HCT116 (cell line): ENCODE measurements around the gene EIF3A. TPM values are rescaled to one million over a fixed set of nuclear protein-coding genes. Genes with fewer than 3 reads are reported as not detected.
A peak's percentile ranks its signal among the peaks of the same experiment; 100 is the strongest.

Experiments
- ATAC-seq: fragments of 200-7000 bp; cut with Tn5 transposase; 2 replicates; pipeline ENCODE4 v1.9.1; 2020; ENCODE audit warnings: mild to moderate bottlenecking, moderate library complexity
- BruUV-seq: library from RNA; stranded (reverse); fragments of 400-500 nt; replicated peaks from 2 replicates; lab custom pipeline; 2021; lab: Mats Ljungman, UMichigan
- CTCF ChIA-PET: fragments of 300-600 bp; sonication (Branson Sonifier 250); formaldehyde crosslinking; loops from one replicate; lab custom pipeline; 2021; ENCODE audit warnings: antibody characterized with exemption; lab: Charles Lee
- POLR2A ChIA-PET: fragments of 300-600, 350-600 bp; sonication (Branson Sonifier 250); formaldehyde crosslinking; loops from one replicate; lab custom pipeline; 2021; ENCODE audit warnings: antibody characterized with exemption; lab: Charles Lee
- RAD21 ChIA-PET, 2 experiments: fragments of 300-600 bp; sonication (Branson Sonifier 250); formaldehyde crosslinking; loops; one replicate each; lab custom pipeline; 2023; ENCODE audit warnings: low total read pairs in 2 of 2; ENCODE audit not compliant: uncharacterized antibody in 2 of 2, unreplicated experiment in 2 of 2, low non-redundant PET in 1 of 2; lab: Charles Lee
- DNase-seq: peaks from one replicate; pipeline ENCODE4 v3.0.0-alpha.2; 2010; ENCODE audit warnings: low read depth, low spot score
- H2AFZ ChIP-seq: fragments of 200-600 bp; shearing (Covaris generic), sonication (generic); 2 replicates; pipeline ENCODE4 v1.6.1; 2017; ENCODE audit warnings: low read depth, mixed run types, mixed read lengths, antibody characterized with exemption, low read length; ENCODE audit not compliant: poor library complexity, severe bottlenecking
- H3K27ac ChIP-seq: 2 replicates; pipeline ENCODE4 v1.5.1; 2012; ENCODE audit warnings: low read depth, low read length
- H3K27me3 ChIP-seq: fragments of 200-600 bp; sonication (generic); 2 replicates; pipeline ENCODE4 v1.6.1; 2016; ENCODE audit warnings: mixed run types, low read length, mixed read lengths; ENCODE audit not compliant: insufficient read depth
- H3K36me3 ChIP-seq, 2 experiments: fragments of 200-500 bp in 1 of 2; fragments of 200-600 bp in 1 of 2; sonication (Bioruptor generic) in 1 of 2; sonication (generic) in 1 of 2; 2 replicates each; pipeline versions ENCODE4 v1.5.1 to v1.6.1; 2014 to 2016; ENCODE audit warnings: low read length in 2 of 2, inconsistent platforms in 1 of 2, mixed read lengths in 1 of 2, mixed run types in 1 of 2; ENCODE audit not compliant: insufficient read depth in 2 of 2, control insufficient read depth in 1 of 2
- H3K4me1 ChIP-seq, 2 experiments: fragments of 200-600 bp in 1 of 2; sonication (generic) in 1 of 2; 2 replicates each; pipeline versions ENCODE4 v1.5.1 to v1.6.1; 2012 to 2017; ENCODE audit warnings: low read length in 2 of 2, inconsistent platforms in 1 of 2, mild to moderate bottlenecking in 1 of 2, mixed read lengths in 1 of 2, mixed run types in 1 of 2, moderate library complexity in 1 of 2; ENCODE audit not compliant: insufficient read depth in 2 of 2, control insufficient read depth in 1 of 2
- H3K4me2 ChIP-seq: fragments of 200-600 bp; sonication (generic); 2 replicates; pipeline ENCODE4 v1.6.1; 2017; ENCODE audit warnings: mixed run types, low read length, mixed read lengths
- H3K4me3 ChIP-seq, 2 experiments: fragments of 200-600 bp in 1 of 2; sonication (generic) in 1 of 2; replicated peaks in 1 of 2; 2 replicates each; pipeline ENCODE4 v1.5.1; 2011 to 2016; ENCODE audit warnings: low read length in 2 of 2, control low read depth in 1 of 2, low read depth in 1 of 2, mild to moderate bottlenecking in 1 of 2, mixed read lengths in 1 of 2, mixed run types in 1 of 2
- H3K79me2 ChIP-seq: fragments of 200-600 bp; sonication (generic); 2 replicates; pipeline ENCODE4 v1.6.1; 2017; ENCODE audit warnings: mild to moderate bottlenecking, mixed run types, low read length, moderate library complexity, mixed read lengths; ENCODE audit not compliant: insufficient read depth
- H3K9ac ChIP-seq: fragments of 200-600 bp; sonication (generic); 2 replicates; pipeline ENCODE4 v1.6.1; 2016; ENCODE audit warnings: low read length, mixed read lengths
- H3K9me2 ChIP-seq: fragments of 200-600 bp; sonication (generic), shearing (Covaris generic); 2 replicates; pipeline ENCODE4 v1.6.1; 2017; ENCODE audit warnings: mixed run types, mild to moderate bottlenecking, moderate library complexity; ENCODE audit not compliant: insufficient read depth
- H3K9me3 ChIP-seq, 2 experiments: fragments of 200-500 bp in 1 of 2; fragments of 200-600 bp in 1 of 2; sonication (Bioruptor generic) in 1 of 2; sonication (generic) in 1 of 2; 2 replicates each; pipeline ENCODE4 v1.6.1; 2014 to 2017; ENCODE audit warnings: low read length in 2 of 2, mixed read lengths in 2 of 2, inconsistent platforms in 1 of 2, low read depth in 1 of 2, mild to moderate bottlenecking in 1 of 2, mixed run types in 1 of 2, moderate library complexity in 1 of 2; ENCODE audit not compliant: control insufficient read depth in 1 of 2, insufficient read depth in 1 of 2
- H4K20me1 ChIP-seq: fragments of 200-600 bp; sonication (generic), shearing (Covaris generic); 2 replicates; pipeline ENCODE4 v1.6.1; 2017; ENCODE audit warnings: mixed run types, mild to moderate bottlenecking, moderate library complexity; ENCODE audit not compliant: insufficient read depth
- CEBPB ChIP-seq: IDR thresholded peaks from 2 replicates; pipeline ENCODE4 v1.6.1; 2012; ENCODE audit warnings: low read depth
- JUND ChIP-seq: IDR thresholded peaks from 2 replicates; pipeline ENCODE4 v1.6.1; 2012
- POLR2A ChIP-seq: IDR thresholded peaks from 2 replicates; pipeline ENCODE4 v1.7.0; 2011; ENCODE audit warnings: borderline replicate concordance; ENCODE audit not compliant: insufficient read depth, insufficient read length; ENCODE audit errors: extremely low read depth
- POLR2AphosphoS5 ChIP-seq: IDR thresholded peaks from 2 replicates; pipeline ENCODE4 v1.6.1; 2011; ENCODE audit warnings: mild to moderate bottlenecking, low read depth, low read length, moderate library complexity
- SP1 ChIP-seq: IDR thresholded peaks from 2 replicates; pipeline ENCODE4 v1.6.1; 2012; ENCODE audit warnings: low read depth
- intact Hi-C: fragments of 100-400 bp; cut with micrococcal nuclease; formaldehyde crosslinking; loops from 2 replicates; pipeline ENCODE4 v1.10.0; 2022
- total RNA-seq: library from RNA; stranded (reverse); gene quantifications from one replicate; pipeline ENCODE4 v1.2.1, GENCODE V29; 2021; ENCODE audit not compliant: unreplicated experiment
- TF ChIP-seq, protein P1 (sequence below): IDR thresholded peaks from 2 replicates; pipeline ENCODE4 v1.6.1; 2012
- TF ChIP-seq, protein P2 (sequence below): IDR thresholded peaks from 2 replicates; pipeline ENCODE4 v1.6.1; 2012; ENCODE audit warnings: low read depth
- TF ChIP-seq, protein P3 (sequence below): IDR thresholded peaks from 2 replicates; pipeline ENCODE4 v1.6.1; 2012

EIF3A gene
- total RNA-seq, 1 experiment from 2014 or later = 271 TPM

DNA sequence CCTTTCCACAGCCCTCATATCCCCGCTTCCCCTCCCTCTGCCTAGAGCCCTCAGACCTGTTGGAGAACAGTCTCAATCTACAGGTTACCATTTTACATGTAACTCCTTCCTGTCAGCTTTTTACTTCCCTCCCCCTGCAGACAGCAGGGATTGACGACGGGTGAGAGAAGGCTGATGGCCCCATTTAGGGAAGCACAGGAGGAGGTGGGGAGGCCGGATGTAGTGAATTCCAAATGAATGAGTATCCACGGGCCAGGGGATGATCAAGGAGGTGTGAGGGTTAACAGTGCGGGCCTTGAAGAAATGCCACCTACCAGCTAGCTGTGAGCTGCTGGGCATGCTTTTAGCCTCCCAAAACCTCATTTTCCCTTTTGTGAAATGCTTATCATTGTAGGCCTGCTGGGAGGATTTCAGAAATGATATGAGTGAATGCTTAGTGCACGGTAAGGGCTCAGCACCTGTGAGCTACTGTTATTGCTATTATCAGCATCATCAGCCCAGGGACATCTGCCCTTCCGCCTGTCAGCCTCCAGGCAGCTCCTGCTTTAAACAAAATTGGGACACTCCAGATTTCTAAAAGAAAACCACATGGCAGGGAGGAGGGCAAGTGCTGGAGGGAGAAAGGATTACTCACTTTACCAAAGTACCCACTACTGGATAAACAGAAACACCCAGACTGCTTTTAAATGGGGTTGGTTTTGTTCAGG lies 57.6 kb downstream of the EIF3A start:
- DNase-seq = no peak

More for the DNA sequence above, 57.6 kb downstream of the EIF3A start:
- POLR2A ChIA-PET = no interaction called here
- peak overlapping the region; percentile 64 for H3K4me2 ChIP-seq
- RAD21 ChIA-PET = no interaction called here
- TF ChIP-seq, protein P1, sequence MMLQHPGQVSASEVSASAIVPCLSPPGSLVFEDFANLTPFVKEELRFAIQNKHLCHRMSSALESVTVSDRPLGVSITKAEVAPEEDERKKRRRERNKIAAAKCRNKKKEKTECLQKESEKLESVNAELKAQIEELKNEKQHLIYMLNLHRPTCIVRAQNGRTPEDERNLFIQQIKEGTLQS = no peak
- TF ChIP-seq, protein P2, sequence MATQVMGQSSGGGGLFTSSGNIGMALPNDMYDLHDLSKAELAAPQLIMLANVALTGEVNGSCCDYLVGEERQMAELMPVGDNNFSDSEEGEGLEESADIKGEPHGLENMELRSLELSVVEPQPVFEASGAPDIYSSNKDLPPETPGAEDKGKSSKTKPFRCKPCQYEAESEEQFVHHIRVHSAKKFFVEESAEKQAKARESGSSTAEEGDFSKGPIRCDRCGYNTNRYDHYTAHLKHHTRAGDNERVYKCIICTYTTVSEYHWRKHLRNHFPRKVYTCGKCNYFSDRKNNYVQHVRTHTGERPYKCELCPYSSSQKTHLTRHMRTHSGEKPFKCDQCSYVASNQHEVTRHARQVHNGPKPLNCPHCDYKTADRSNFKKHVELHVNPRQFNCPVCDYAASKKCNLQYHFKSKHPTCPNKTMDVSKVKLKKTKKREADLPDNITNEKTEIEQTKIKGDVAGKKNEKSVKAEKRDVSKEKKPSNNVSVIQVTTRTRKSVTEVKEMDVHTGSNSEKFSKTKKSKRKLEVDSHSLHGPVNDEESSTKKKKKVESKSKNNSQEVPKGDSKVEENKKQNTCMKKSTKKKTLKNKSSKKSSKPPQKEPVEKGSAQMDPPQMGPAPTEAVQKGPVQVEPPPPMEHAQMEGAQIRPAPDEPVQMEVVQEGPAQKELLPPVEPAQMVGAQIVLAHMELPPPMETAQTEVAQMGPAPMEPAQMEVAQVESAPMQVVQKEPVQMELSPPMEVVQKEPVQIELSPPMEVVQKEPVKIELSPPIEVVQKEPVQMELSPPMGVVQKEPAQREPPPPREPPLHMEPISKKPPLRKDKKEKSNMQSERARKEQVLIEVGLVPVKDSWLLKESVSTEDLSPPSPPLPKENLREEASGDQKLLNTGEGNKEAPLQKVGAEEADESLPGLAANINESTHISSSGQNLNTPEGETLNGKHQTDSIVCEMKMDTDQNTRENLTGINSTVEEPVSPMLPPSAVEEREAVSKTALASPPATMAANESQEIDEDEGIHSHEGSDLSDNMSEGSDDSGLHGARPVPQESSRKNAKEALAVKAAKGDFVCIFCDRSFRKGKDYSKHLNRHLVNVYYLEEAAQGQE = no peak
- TF ChIP-seq JUND (no peak), POLR2A (no peak), CEBPB (no peak), POLR2AphosphoS5 (no peak), SP1 (no peak)
- TF ChIP-seq, protein P3, sequence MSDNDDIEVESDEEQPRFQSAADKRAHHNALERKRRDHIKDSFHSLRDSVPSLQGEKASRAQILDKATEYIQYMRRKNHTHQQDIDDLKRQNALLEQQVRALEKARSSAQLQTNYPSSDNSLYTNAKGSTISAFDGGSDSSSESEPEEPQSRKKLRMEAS = peak; percentile 67; the same call in 1 of the 2 replicates
- TF ChIP-seq, all 23 proteins: peak for 1
- Histone ChIP-seq H3K9me3 (no peaks in the 10 kb centered on the region), H3K36me3 (no peaks in the 10 kb centered on the region), H3K9me2 (no peaks in the 10 kb centered on the region), H3K4me3 (peak overlapping the region in 1 of 2 experiments; percentile 4; a peak in 1 of 4 replicates), H3K4me1 (peaks cover 41 to 63% of the 10 kb centered on the region in 2 experiments), H3K27me3 (no peaks in the 10 kb centered on the region), H3K9ac (no peak overlapping the region), H2AFZ (peak overlapping the region; percentile 86), H4K20me1 (no peaks in the 10 kb centered on the region), H3K79me2 (no peaks in the 10 kb centered on the region), H3K27ac (no peak overlapping the region)
- ATAC-seq = peak; percentile 68
- no TSS peak for BruUV-seq
- CTCF ChIA-PET = interaction anchor here (0.9 kb wide), 1 partner anchor 8 kb away, joined by 4 read pairs; no protein-coding TSS in a partner anchor
- intact Hi-C loops = loop anchor here (5.0 kb wide), 1 partner anchor 456 kb away; no protein-coding TSS in a partner anchor
